Measurements from ENCODE around the gene FN1.

GRCh38 chr2:215435870-215436704, at the start of gene FN1:
- no peak for TF ChIP-seq CTCF (IDR thresholded peaks at IDR 0.05; ENCODE audit: extremely low read depth in 1 of 2, insufficient read depth in 1 of 2, low read depth in 1 of 2, low read length in 2 of 2)
- peak; percentile 99 for TF ChIP-seq POLR2AphosphoS5 (IDR thresholded peaks at IDR 0.05; ENCODE audit: insufficient read depth, low read depth, low read length)
- TF ChIP-seq EZH2 (IDR thresholded peaks at IDR 0.05; ENCODE audit: borderline replicate concordance, low read depth, low read length, severe bottlenecking), result no peak

All from endothelial cell of umbilical vein (primary cell).